ENCODE measurements around the gene POU2AF3.
"Not testable (repeated sequence)": the region's sequence is repeated elsewhere in the genome, so short reads cannot be mapped to it uniquely, and the experiment has no call there.

POU2AF3 gene

DNA sequence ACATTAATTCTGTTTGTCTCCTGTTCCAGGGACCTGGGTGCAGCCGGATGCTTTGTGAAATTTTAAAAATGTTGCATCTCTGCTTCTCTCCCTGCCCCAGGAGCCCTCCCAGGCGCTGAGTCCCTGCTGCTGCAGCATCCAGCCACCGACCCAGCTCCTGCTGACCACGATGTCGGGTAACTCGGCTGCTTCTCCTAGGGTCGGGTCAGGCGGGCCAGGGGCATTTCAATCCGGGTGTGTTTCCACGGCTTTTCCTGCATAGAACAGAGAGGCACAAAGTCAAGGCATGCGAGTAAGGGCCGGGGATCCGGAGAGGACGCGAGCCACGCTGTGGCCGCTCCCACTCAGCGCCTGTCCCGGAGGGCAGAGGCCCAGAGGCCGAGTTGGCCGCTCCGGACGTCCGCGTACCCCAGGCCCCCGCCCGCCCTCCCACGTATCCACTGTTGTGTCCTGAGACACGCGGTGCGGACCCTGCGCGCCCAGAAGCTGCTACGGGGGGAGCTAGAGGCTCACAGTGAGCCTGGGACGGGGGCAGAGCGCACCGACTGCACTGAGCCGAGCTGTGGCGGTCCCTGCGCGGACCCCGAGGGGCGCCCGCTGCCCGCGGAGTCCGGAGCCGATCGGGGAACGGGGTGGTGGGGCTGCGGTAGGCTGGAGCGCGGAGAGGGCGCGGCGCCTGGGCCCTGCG is at the start of gene POU2AF3:
POU2AF3 (plus strand) TSS at position 134 of the 688 bp plus-strand sequence; CDS start at position 170, 36 bp downstream.
- DNase-seq = no peak

DNA sequence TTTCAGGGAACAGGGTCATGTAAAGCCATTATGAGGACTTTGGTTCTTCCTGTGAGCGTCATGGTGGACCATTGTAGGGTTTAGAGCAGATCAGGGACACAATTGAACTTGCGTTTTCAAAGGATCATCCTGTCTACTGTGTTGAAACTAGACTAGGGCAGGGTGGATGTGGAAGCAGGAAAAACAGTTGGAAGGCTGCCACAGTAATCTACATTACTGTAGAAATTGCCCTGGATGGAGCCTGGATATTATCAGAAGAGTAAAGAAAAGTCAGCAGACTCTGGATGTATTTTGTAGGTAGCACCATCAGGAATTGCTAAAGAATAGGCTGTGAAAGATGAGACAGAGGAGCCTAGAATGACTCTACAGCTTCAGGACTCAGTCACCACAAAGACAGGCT is 47.4 kb upstream of the POU2AF3 start:
- DNase-seq = no peak

DNA sequence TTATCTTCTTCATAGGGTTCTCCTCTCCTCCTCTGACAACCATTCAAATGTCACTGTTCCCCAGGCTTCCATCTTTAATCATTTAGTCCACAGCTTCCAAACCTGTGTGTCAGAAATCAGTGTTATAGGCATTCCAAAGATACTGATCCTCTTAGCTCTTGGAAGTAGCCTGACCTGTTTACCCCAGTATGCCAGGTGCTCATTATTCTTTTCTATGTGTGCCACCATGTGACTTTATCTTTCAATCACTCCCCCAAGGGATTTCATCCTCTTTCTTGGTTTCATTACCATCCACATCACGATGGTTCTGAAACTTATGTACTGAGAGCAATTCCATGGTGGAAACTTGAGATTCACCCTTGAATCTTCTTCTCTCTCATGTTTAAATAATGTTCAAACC is 45.2 kb upstream of the POU2AF3 start:
- no peak for DNase-seq

GRCh38 chr11:111253630-111254029 is 44.7 kb upstream of the POU2AF3 start:
- no peak for DNase-seq

DNA sequence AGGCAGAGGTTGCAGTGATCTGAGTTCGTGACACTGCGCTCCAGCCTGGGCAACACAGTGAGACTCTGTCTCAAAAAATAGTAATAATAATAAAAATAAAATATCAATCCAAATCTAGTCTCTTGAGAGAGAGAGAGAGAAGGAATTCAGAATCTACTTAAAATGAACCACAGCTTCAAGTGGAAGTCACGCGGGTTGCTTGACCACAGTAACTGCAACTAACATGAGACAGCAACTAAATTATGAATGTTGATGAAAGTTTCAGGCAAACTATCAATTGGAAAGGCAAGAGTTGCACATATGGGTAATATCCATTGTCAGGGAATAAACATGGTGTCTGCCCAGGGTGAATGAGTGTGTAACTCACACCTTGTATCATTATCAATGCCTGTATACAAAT is 40.3 kb upstream of the POU2AF3 start:
- no peak for DNase-seq

GRCh38 chr11:111259896-111260295 is 38.5 kb upstream of the POU2AF3 start:
- no peak for DNase-seq

DNA sequence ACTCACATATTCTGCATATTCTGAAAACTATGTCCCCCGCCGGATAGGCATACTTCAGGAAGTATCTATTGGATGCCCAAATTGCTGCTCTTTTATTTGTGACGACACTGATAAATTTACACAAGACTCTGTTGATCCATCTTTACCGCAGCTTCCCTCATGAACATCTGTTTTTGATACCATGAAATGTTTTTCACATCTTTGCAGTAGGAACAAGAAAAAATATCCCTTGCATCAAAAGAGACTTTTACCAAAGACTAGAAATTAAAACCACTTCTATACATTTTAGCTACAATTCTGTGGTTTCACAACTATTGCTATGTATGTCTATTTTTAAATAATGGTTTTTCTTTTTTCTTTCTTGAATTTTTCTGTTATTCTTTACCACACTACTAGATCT is 37.5 kb upstream of the POU2AF3 start:
- no peak for DNase-seq

- no peak for DNase-seq
These were observed 33.7 kb upstream of the POU2AF3 start for GRCh38 chr11:111264646-111265045.

- no peak for DNase-seq
These were observed 32.9 kb upstream of the POU2AF3 start for GRCh38 chr11:111265421-111265820.

DNA sequence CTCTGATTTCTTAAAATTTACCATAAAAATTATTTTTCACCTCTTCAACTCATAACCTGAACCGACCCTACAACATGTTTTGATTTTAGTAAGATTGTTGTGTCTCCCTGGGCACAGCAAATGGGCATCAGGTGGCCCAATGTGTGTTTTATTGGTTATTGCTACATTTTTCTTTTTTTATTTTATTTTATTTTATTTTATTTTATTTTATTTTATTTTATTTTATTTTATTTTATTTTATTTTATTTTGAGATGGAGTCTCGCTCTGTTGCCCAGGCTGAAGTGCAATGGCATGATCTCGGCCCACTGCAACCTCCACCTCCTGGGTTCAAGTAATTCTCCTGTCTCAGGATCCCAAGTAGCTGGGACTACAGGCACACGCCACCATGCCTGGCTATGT is 30.0 kb upstream of the POU2AF3 start:
- DNase-seq = not testable (repeated sequence)

- DNase-seq = no peak
These were observed 29.0 kb upstream of the POU2AF3 start for GRCh38 chr11:111269146-111269868.

GRCh38 chr11:111272420-111272819 is 25.9 kb upstream of the POU2AF3 start:
- no peak for DNase-seq

GRCh38 chr11:111282562-111283075 is 15.7 kb upstream of the POU2AF3 start:
- no peak for DNase-seq

- DNase-seq = no peak
These were observed 14.3 kb upstream of the POU2AF3 start for GRCh38 chr11:111283945-111284481.

DNA sequence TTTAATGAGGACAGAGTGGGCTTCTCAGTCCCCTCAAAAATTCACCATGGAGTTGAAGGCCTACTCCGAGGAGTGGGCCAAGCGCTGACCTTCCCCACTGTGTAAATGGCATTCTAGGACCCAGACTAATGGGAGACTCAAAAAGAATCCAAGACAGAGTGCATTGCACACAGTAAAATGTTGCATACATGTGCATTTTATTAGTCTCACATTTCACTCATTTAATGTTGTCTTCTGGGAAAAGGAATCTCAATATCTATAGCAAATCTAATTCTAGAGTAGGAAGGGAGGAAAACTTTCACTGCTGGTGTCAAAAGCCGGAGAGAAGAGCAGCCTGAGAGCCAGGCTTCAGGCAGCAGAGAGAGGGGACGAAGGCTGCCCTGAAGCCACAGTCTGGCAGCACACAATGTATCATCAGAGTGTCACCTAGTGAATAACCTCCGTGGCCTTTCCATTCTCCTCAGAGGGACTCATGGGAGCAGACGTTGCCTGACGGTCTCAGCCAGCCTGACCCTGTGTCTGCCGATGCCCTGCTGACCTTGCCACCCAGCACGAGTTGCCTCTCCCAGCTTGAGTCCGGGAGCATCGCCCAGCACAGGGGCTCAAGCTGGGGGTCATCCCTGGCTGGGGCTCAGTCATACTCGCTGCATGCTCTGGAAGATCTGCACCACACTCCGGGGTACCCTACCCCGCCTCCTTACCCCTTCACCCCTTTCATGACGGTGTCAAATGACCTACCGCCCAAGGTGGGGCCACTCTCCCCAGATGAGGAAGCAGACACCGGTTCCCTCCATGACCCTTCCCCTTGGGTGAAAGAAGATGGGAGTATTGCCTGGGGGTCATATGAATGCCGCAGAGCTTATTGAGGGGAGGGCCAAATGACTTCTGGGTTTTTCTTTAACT is 12.9 kb upstream of the POU2AF3 start:
- no peak for DNase-seq

- DNase-seq = no peak
These were observed 6.6 kb upstream of the POU2AF3 start for GRCh38 chr11:111291764-111292163.

- DNase-seq = not testable (repeated sequence)
These were observed 5.9 kb upstream of the POU2AF3 start for GRCh38 chr11:111292408-111292807.

- no peak for DNase-seq
These were observed 2.1 kb upstream of the POU2AF3 start for GRCh38 chr11:111296196-111296595.

DNA sequence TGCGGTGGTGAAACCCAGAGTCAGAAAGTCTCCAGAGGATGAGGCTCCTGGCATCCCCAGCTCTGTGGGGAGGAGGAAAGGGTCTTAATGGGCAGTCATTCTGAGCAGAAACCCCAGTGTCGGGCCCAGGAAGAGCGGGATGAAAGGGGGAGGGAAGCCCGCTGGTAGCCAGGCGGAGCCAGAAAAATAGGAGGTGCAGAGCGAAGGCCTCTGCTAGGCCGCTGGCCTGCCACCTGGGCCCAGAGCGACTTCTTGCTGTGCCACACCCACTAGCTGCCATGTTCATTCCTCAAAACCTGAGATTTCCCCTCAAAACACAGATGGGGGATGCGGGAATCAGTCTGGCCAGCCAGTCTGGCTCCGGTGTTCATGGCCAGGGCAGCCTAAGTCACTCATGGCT is 650 bp upstream of the POU2AF3 start:
- DNase-seq = no peak

GRCh38 chr11:111299101-111300026 is 1.0 kb downstream of the POU2AF3 start:
- DNase-seq = peak; percentile 32

- no peak for DNase-seq
These were observed 2.2 kb downstream of the POU2AF3 start for GRCh38 chr11:111300569-111300968.
